Liver (tissue), 3 donors: ENCODE measurements around the gene OLIG1.

Experiments used
- ATF3 ChIP-seq: IDR thresholded peaks from 2 replicates; pipeline ENCODE4 v1.6.1; 2016; ENCODE audit warnings: antibody characterized with exemption
- CTCF ChIP-seq: fragments of 150-350 bp; IDR thresholded peaks from 2 replicates; pipeline ENCODE4 v1.5.1; 2017; ENCODE audit warnings: improper control_type of control experiment, low read depth, low read length; ENCODE audit not compliant: missing input control
- FOXA2 ChIP-seq: IDR thresholded peaks from 2 replicates; pipeline ENCODE4 v1.6.1; 2016; ENCODE audit warnings: antibody characterized with exemption
- GABPA ChIP-seq, 2 donors: IDR thresholded peaks in 1 of 2; conservative IDR thresholded peaks in 1 of 2; 2 replicates each; pipeline ENCODE4 v1.6.1; 2016; ENCODE audit warnings: antibody characterized with exemption in 2 of 2, mild to moderate bottlenecking in 1 of 2, moderate library complexity in 1 of 2
- JUND ChIP-seq, 2 donors: IDR thresholded peaks; 2 replicates each; pipeline ENCODE4 v1.6.1; 2016; ENCODE audit warnings: antibody characterized with exemption in 2 of 2
- MAX ChIP-seq: IDR thresholded peaks from 2 replicates; pipeline ENCODE4 v1.6.1; 2016; ENCODE audit warnings: antibody characterized with exemption
- RAD21 ChIP-seq, 2 donors: IDR thresholded peaks; 2 replicates each; pipeline ENCODE4 v1.6.1; 2016; ENCODE audit warnings: antibody characterized with exemption in 2 of 2, mild to moderate bottlenecking in 2 of 2
- RXRA ChIP-seq, 2 donors: IDR thresholded peaks; 2 replicates each; pipeline ENCODE4 v1.6.1; 2017 to 2018; ENCODE audit warnings: antibody characterized with exemption in 2 of 2, mild to moderate bottlenecking in 1 of 2
- SP1 ChIP-seq: IDR thresholded peaks from 2 replicates; pipeline ENCODE4 v1.6.1; 2018; ENCODE audit warnings: antibody characterized with exemption, mild to moderate bottlenecking
- TAF1 ChIP-seq: conservative IDR thresholded peaks from 2 replicates; pipeline ENCODE4 v1.6.1; 2016; ENCODE audit warnings: antibody characterized with exemption, mild to moderate bottlenecking
- YY1 ChIP-seq: IDR thresholded peaks from 2 replicates; pipeline ENCODE4 v1.6.1; 2016; ENCODE audit warnings: antibody characterized with exemption, mild to moderate bottlenecking
- donor health status: healthy.
- donor health status: healthy.

GRCh38 chr21:33101300-33101911, 31.5 kb downstream of the OLIG1 start:
- TF ChIP-seq CTCF (no peak), YY1 (no peak), TAF1 (no peak), JUND (IDR thresholded peaks at IDR 0.05) (no peak), SP1 (no peak), RAD21 (IDR thresholded peaks at IDR 0.05) (no peak), ATF3 (no peak), MAX (no peak), RXRA (IDR thresholded peaks at IDR 0.05) (no peak), FOXA2 (no peak), GABPA (IDR thresholded peaks at IDR 0.05 in 1 of 2, conservative IDR thresholded peaks at IDR 0.05 in 1 of 2) (no peak)
